Upper lobe of right lung (tissue), 1 donor: ENCODE measurements around the gene ACTG1. TPM values are rescaled to one million over a fixed set of nuclear protein-coding genes. Genes with fewer than 3 reads are reported as not detected.

Source experiments
- ATAC-seq: fragments of 200-7000 bp; cut with Tn5 transposase; one replicate; pipeline ENCODE4 v1.9.1; 2020; ENCODE audit warnings: mild to moderate bottlenecking, moderate library complexity
- DNase-seq: peaks from one replicate; pipeline ENCODE4 v3.0.0-alpha.2; 2020
- H3K27ac ChIP-seq: fragments of 200-600 bp; one replicate; pipeline ENCODE4 v1.8.0; 2022
- H3K27me3 ChIP-seq: fragments of 200-600 bp; one replicate; pipeline ENCODE4 v1.8.0; 2022; ENCODE audit warnings: mild to moderate bottlenecking
- H3K36me3 ChIP-seq: fragments of 200-600 bp; one replicate; pipeline ENCODE4 v1.8.0; 2022
- H3K4me1 ChIP-seq: fragments of 200-600 bp; one replicate; pipeline ENCODE4 v1.8.0; 2022
- H3K4me3 ChIP-seq: fragments of 200-600 bp; one replicate; pipeline ENCODE4 v1.8.0; 2022; ENCODE audit warnings: mild to moderate bottlenecking
- H3K9me3 ChIP-seq: fragments of 200-600 bp; one replicate; pipeline ENCODE4 v1.8.0; 2022
- CTCF ChIP-seq: fragments of 200-600 bp; IDR thresholded peaks from one replicate; pipeline ENCODE4 v1.8.0; 2022; ENCODE audit warnings: antibody characterized with exemption
- intact Hi-C: fragments of 100-400 bp; cut with DNase I; formaldehyde crosslinking; loops from one replicate; pipeline ENCODE4 v1.11.0; 2022
- total RNA-seq: library from RNA; stranded (reverse); fragmentation: NEBNext Ultra II Directional; extraction: Animal tissue kit (Norgen Biotek cat#: 25700); gene quantifications from one replicate; pipeline ENCODE4 v1.2.1, GENCODE V29; 2021
- donor health status: DM: no; HTN: yes; CAD: no; lungs with severe emphysema.

Gene ACTG1
- total RNA-seq, 1 donor from 2014 or later = 2,193 TPM

- no peak overlapping the region for H3K4me3 ChIP-seq
- H3K27me3 ChIP-seq = no peaks in the 10 kb centered on the region
- DNase-seq = no peak
Observed at GRCh38 chr17:81461607-81462500, 50.7 kb downstream of the ACTG1 start.

DNA sequence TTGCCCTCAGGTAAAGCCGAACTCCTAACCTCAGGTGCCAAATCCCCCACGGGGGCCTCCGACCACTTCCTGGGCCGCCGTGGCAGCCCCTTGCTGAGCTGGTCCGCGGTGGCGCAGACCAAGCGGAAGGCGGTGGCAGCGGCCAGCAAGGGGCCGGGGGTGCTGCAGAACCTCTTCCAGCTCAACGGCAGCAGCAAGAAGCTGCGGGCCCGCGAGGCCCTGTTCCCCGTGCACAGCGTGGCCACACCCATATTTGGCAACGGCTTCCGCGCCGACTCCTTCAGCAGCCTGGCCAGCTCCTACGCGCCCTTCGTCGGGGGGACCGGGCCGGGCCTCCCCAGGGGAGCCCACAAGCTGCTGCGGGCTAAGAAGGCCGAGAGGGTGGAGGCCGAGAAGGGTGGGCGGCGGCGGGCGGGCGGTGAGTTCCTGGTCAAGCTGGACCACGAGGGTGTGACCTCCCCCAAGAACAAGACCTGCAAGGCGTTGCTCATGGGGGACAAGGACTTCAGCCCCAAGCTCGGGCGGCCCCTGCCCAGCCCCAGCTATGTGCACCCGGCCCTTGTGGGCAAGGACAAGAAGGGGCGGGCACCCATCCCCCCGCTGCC lies 51.6 kb downstream of the ACTG1 start:
- H3K27ac ChIP-seq = no peak overlapping the region
- peaks cover 5% of the 10 kb centered on the region for H3K36me3 ChIP-seq
- DNase-seq = no peak
- no peak overlapping the region for H3K4me3 ChIP-seq
- intact Hi-C loops = no loop called here
- ATAC-seq = peak; percentile 49
- H3K4me1 ChIP-seq = no peaks in the 10 kb centered on the region
- TF ChIP-seq CTCF = no peak
- no peaks in the 10 kb centered on the region for H3K9me3 ChIP-seq
- no peaks in the 10 kb centered on the region for H3K27me3 ChIP-seq

More at GRCh38 chr17:81461607-81462500, 50.7 kb downstream of the ACTG1 start:
- H3K36me3 ChIP-seq = peaks cover 5% of the 10 kb centered on the region
- no peak overlapping the region for H3K27ac ChIP-seq
- no peaks in the 10 kb centered on the region for H3K9me3 ChIP-seq
- TF ChIP-seq CTCF = no peak
- no peak for ATAC-seq
- H3K4me1 ChIP-seq = no peaks in the 10 kb centered on the region
- intact Hi-C loops = no loop called here

Other genes with a start within 250 kb of the ACTG1 start
- 87.3 TPM for gene SLC38A10, start 217.5 kb downstream of the ACTG1 start, total RNA-seq
- 23.3 TPM for gene BAHCC1, start 117.3 kb downstream of the ACTG1 start, total RNA-seq
- gene FSCN2, start 15.6 kb upstream of the ACTG1 start, total RNA-seq = 3.6 TPM
- 27.3 TPM for gene FAAP100, start 39.6 kb upstream of the ACTG1 start, total RNA-seq
- 93.6 TPM for gene NPLOC4, start 124.3 kb upstream of the ACTG1 start, total RNA-seq
- 1.1 TPM for gene TSPAN10, start 124.4 kb upstream of the ACTG1 start, total RNA-seq
- gene PDE6G, start 143.7 kb upstream of the ACTG1 start, total RNA-seq = 1.0 TPM
- gene OXLD1, start 153.8 kb upstream of the ACTG1 start, total RNA-seq = 26.7 TPM
- gene CCDC137, start 153.9 kb upstream of the ACTG1 start, total RNA-seq = 13.7 TPM
- gene ARL16, start 171.0 kb upstream of the ACTG1 start, total RNA-seq = 19.5 TPM
- 88.3 TPM for gene HGS, start 171.2 kb upstream of the ACTG1 start, total RNA-seq
- 40.3 TPM for gene MRPL12, start 190.6 kb upstream of the ACTG1 start, total RNA-seq
- gene SLC25A10, start 199.5 kb upstream of the ACTG1 start, total RNA-seq = 6.3 TPM